Anterior cingulate cortex (tissue), 58 donors: ENCODE results near the gene SLC6A5.

Experiments
- DNase-seq, 58 donors: peaks; one replicate each; lab custom pipeline; 2025; lab: John Stamatoyannopoulos, UW

The SLC6A5 gene

GRCh38 chr11:20618083-20618482 is 18.7 kb downstream of the SLC6A5 start:
- peak in 15 of 58 donors; percentile 3 to 38 (median 15) for DNase-seq

- no peak for DNase-seq
These were observed 21.6 kb downstream of the SLC6A5 start for GRCh38 chr11:20620988-20621387.

- no peak for DNase-seq
These were observed 22.3 kb downstream of the SLC6A5 start for GRCh38 chr11:20621679-20622078.

GRCh38 chr11:20623252-20623651 is 23.8 kb downstream of the SLC6A5 start:
- no peak for DNase-seq

- no peak for DNase-seq
These were observed 26.9 kb downstream of the SLC6A5 start for GRCh38 chr11:20626279-20626678.

- no peak for DNase-seq
These were observed 27.6 kb downstream of the SLC6A5 start for GRCh38 chr11:20627026-20627425.

- no peak for DNase-seq
These were observed 28.3 kb downstream of the SLC6A5 start for GRCh38 chr11:20627701-20628100.

- no peak for DNase-seq
These were observed 32.2 kb downstream of the SLC6A5 start for GRCh38 chr11:20631519-20632168.

GRCh38 chr11:20632169-20632532 is 32.7 kb downstream of the SLC6A5 start:
- DNase-seq = no peak

- DNase-seq = no peak
These were observed 34.6 kb downstream of the SLC6A5 start for GRCh38 chr11:20634044-20634443.

GRCh38 chr11:20634781-20635180 is 35.4 kb downstream of the SLC6A5 start:
- no peak for DNase-seq

- DNase-seq = no peak
These were observed 38.7 kb downstream of the SLC6A5 start for GRCh38 chr11:20638074-20638473.

- no peak for DNase-seq
These were observed 40.3 kb downstream of the SLC6A5 start for GRCh38 chr11:20639688-20640087.

GRCh38 chr11:20640401-20640800 is 41.0 kb downstream of the SLC6A5 start:
- DNase-seq = no peak

GRCh38 chr11:20644360-20644759 is 45.0 kb downstream of the SLC6A5 start:
- DNase-seq = no peak

GRCh38 chr11:20647976-20648565 is 48.7 kb downstream of the SLC6A5 start:
- peak in 25 of 58 donors; percentile 3 to 58 (median 21) for DNase-seq

- no peak for DNase-seq
These were observed 52.9 kb downstream of the SLC6A5 start for GRCh38 chr11:20652150-20652806.

GRCh38 chr11:20654038-20654437 is 54.6 kb downstream of the SLC6A5 start:
- no peak for DNase-seq

GRCh38 chr11:20656901-20657300 is 57.5 kb downstream of the SLC6A5 start:
- DNase-seq = peak in 3 of 58 donors; percentile 4 to 16 (median 6)

- DNase-seq = no peak
These were observed 58.7 kb downstream of the SLC6A5 start for GRCh38 chr11:20658135-20658534.

GRCh38 chr11:20661445-20661844 is 62.0 kb downstream of the SLC6A5 start:
- DNase-seq = no peak

- no peak for DNase-seq
These were observed 62.4 kb downstream of the SLC6A5 start for GRCh38 chr11:20661850-20662249.
